ENCODE measurements around the gene AAMP.
"Not testable (repeated sequence)": the region's sequence is repeated elsewhere in the genome, so short reads cannot be mapped to it uniquely, and the experiment has no call there.

AAMP gene

GRCh38 chr2:218269900-218270720 is at the start of gene AAMP, which contains the start of gene PNKD:
TSS of gene AAMP (minus strand) at chr2:218270137. CDS start at chr2:218270086, 51 bp downstream.
TSS of gene PNKD (plus strand) at chr2:218270519. CDS start at chr2:218270536, 17 bp downstream.
- peak; percentile 99 for DNase-seq (ENCODE audit: low read depth, low spot score)

- DNase-seq (ENCODE audit: low read depth, low spot score), result no peak
Observed at GRCh38 chr2:218318241-218318640, 48.3 kb upstream of the AAMP start.

GRCh38 chr2:218317835-218318234 is 47.9 kb upstream of the AAMP start:
- DNase-seq (ENCODE audit: low read depth, low spot score), result no peak

- no peak for DNase-seq (ENCODE audit: low read depth, low spot score)
Observed at GRCh38 chr2:218317303-218317630, 47.3 kb upstream of the AAMP start.

GRCh38 chr2:218315397-218315796 is 45.5 kb upstream of the AAMP start:
- DNase-seq (ENCODE audit: low read depth, low spot score), result no peak

GRCh38 chr2:218314764-218315163 is 44.8 kb upstream of the AAMP start:
- not testable (repeated sequence) for DNase-seq (ENCODE audit: low read depth, low spot score)

- DNase-seq (ENCODE audit: low read depth, low spot score), result no peak
Observed at GRCh38 chr2:218313356-218313755, 43.4 kb upstream of the AAMP start.

- no peak for DNase-seq (ENCODE audit: low read depth, low spot score)
Observed at GRCh38 chr2:218312267-218312756, 42.4 kb upstream of the AAMP start.

- DNase-seq (ENCODE audit: low read depth, low spot score), result not testable (repeated sequence)
Observed at GRCh38 chr2:218311541-218312266, 41.8 kb upstream of the AAMP start.

- no peak for DNase-seq (ENCODE audit: low read depth, low spot score)
Observed at GRCh38 chr2:218310853-218311540, 41.1 kb upstream of the AAMP start.

GRCh38 chr2:218307415-218308090 is 37.6 kb upstream of the AAMP start:
- no peak for DNase-seq (ENCODE audit: low read depth, low spot score)

GRCh38 chr2:218306184-218306920 is 36.4 kb upstream of the AAMP start:
- DNase-seq (ENCODE audit: low read depth, low spot score), result no peak

- DNase-seq (ENCODE audit: low read depth, low spot score), result no peak
Observed at GRCh38 chr2:218305383-218305782, 35.4 kb upstream of the AAMP start.

GRCh38 chr2:218301176-218301819 is 31.4 kb upstream of the AAMP start:
- DNase-seq (ENCODE audit: low read depth, low spot score), result no peak

GRCh38 chr2:218300141-218300540 is 30.2 kb upstream of the AAMP start:
- no peak for DNase-seq (ENCODE audit: low read depth, low spot score)

- no peak for DNase-seq (ENCODE audit: low read depth, low spot score)
Observed at GRCh38 chr2:218298314-218298875, 28.5 kb upstream of the AAMP start.

GRCh38 chr2:218296847-218297246 is 26.9 kb upstream of the AAMP start:
- DNase-seq (ENCODE audit: low read depth, low spot score), result no peak

- DNase-seq (ENCODE audit: low read depth, low spot score), result no peak
Observed at GRCh38 chr2:218296200-218296599, 26.3 kb upstream of the AAMP start.

GRCh38 chr2:218295029-218295428 is 25.1 kb upstream of the AAMP start:
- DNase-seq (ENCODE audit: low read depth, low spot score), result no peak

- DNase-seq (ENCODE audit: low read depth, low spot score), result no peak
Observed at GRCh38 chr2:218294430-218295022, 24.6 kb upstream of the AAMP start.
